Neural progenitor cell (in vitro differentiated cells): ENCODE data around the gene EXPH5.

Experiments used
- CTCF ChIP-seq: fragments of 200-600 bp; sonication (generic); IDR thresholded peaks from 2 replicates; pipeline ENCODE4 v1.5.1; 2017; ENCODE audit warnings: antibody characterized with exemption, mild to moderate bottlenecking
- EZH2 ChIP-seq: fragments of 200-600 bp; sonication (generic); IDR thresholded peaks from 2 replicates; pipeline ENCODE4 v1.6.1; 2017; ENCODE audit warnings: antibody characterized with exemption, mild to moderate bottlenecking, moderate library complexity
- EZH2phosphoT487 ChIP-seq: fragments of 200-600 bp; sonication (generic); IDR thresholded peaks from 2 replicates; pipeline ENCODE4 v1.6.1; 2017; ENCODE audit warnings: antibody characterized with exemption

- TF ChIP-seq CTCF (no peak), EZH2phosphoT487 (no peak), EZH2 (no peak)
Observed at GRCh38 chr11:108586600-108586999, 7.0 kb downstream of the EXPH5 start.
